ENCODE data around the gene CEACAM19.
A peak's percentile ranks its signal among the peaks of the same experiment; 100 is the strongest.

CEACAM19 gene, protein sequence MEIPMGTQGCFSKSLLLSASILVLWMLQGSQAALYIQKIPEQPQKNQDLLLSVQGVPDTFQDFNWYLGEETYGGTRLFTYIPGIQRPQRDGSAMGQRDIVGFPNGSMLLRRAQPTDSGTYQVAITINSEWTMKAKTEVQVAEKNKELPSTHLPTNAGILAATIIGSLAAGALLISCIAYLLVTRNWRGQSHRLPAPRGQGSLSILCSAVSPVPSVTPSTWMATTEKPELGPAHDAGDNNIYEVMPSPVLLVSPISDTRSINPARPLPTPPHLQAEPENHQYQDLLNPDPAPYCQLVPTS

DNA sequence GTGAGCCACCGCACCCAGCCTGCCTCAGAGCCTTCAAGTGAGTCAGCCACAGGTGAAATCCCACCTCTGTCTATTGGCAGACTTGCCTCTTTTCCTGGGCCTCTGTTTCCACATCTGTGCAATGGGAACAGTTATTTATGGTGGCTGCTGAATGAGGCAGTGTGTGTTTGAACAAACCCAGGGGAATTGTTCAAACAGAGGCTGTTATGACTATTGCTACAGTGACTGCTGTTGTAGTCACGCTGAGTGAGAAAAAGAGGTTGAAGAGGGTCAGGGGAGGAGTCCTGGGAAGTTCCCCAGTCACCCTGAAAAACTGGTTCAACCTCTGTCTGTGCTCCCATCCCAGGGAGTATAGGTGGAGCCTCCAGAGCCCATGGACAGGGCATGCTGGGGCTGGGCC lies at the start of gene CEACAM19:
TSS of gene CEACAM19 (plus strand) at position 83 of the 400 bp plus-strand sequence. CDS start 450 bp downstream, outside the sequence.
- ATAC-seq: no peak

DNA sequence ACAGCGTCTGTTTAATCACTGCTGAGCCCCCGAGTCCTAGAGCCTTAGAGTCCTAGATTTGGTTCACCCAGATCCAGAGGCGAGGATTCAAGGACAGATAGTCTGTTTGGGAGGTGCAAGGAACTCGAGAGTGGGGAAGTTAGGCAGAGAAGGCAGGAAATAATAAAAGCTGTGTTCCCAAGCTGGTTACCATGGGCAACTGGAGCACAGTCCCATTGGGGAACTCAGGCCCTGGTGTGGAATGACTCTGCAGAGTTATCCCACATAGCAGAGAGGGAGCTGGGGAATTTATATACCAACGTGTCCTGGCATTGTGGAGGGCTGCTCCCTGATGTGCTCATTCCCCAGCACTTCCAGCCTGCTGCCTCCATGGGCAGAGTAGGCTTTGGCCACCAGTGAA lies 48.2 kb upstream of the CEACAM19 start:
- ATAC-seq: peak; percentile 40
- TF ChIP-seq ESRRG (CRISPR knock-in tag; IDR thresholded peaks at IDR 0.05): no peak
- no peak for TF ChIP-seq CSDC2 (CRISPR knock-in tag; IDR thresholded peaks at IDR 0.05)
- no peak for TF ChIP-seq ARNTL (CRISPR knock-in tag; IDR thresholded peaks at IDR 0.05; ENCODE audit: borderline replicate concordance, low read depth)
- TF ChIP-seq, protein P1, sequence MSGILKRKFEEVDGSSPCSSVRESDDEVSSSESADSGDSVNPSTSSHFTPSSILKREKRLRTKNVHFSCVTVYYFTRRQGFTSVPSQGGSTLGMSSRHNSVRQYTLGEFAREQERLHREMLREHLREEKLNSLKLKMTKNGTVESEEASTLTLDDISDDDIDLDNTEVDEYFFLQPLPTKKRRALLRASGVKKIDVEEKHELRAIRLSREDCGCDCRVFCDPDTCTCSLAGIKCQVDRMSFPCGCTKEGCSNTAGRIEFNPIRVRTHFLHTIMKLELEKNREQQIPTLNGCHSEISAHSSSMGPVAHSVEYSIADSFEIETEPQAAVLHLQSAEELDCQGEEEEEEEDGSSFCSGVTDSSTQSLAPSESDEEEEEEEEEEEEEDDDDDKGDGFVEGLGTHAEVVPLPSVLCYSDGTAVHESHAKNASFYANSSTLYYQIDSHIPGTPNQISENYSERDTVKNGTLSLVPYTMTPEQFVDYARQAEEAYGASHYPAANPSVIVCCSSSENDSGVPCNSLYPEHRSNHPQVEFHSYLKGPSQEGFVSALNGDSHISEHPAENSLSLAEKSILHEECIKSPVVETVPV (CRISPR knock-in tag; IDR thresholded peaks at IDR 0.05): no peak
- TF ChIP-seq PATZ1 (CRISPR knock-in tag; IDR thresholded peaks at IDR 0.05; ENCODE audit: borderline replicate concordance): no peak

More for the DNA sequence above, at the start of gene CEACAM19:
- TF ChIP-seq CSDC2 (CRISPR knock-in tag; IDR thresholded peaks at IDR 0.05): no peak
- TF ChIP-seq, protein P1 (CRISPR knock-in tag; IDR thresholded peaks at IDR 0.05): no peak
- TF ChIP-seq POU6F1 (CRISPR knock-in tag; IDR thresholded peaks at IDR 0.05; ENCODE audit: borderline replicate concordance, low read depth): no peak
- TF ChIP-seq TOX (CRISPR knock-in tag; IDR thresholded peaks at IDR 0.05; ENCODE audit: borderline replicate concordance): no peak
- no peak for TF ChIP-seq PPARA (CRISPR knock-in tag; IDR thresholded peaks at IDR 0.05; ENCODE audit: borderline replicate concordance)
- TF ChIP-seq ESRRG (CRISPR knock-in tag; IDR thresholded peaks at IDR 0.05): no peak
- TF ChIP-seq ZNF8 (CRISPR knock-in tag; IDR thresholded peaks at IDR 0.05): no peak
- no peak for TF ChIP-seq RARB (CRISPR knock-in tag; IDR thresholded peaks at IDR 0.05)
- no peak for TF ChIP-seq TSHZ2 (CRISPR knock-in tag; IDR thresholded peaks at IDR 0.05)
- TF ChIP-seq ZC3H10 (CRISPR knock-in tag; IDR thresholded peaks at IDR 0.05): no peak
- TF ChIP-seq ZNF70 (CRISPR knock-in tag; IDR thresholded peaks at IDR 0.05): no peak
- TF ChIP-seq ZNF565 (CRISPR knock-in tag; conservative IDR thresholded peaks at IDR 0.05; ENCODE audit: low read depth): no peak
- no peak for TF ChIP-seq ZFP30 (CRISPR knock-in tag; IDR thresholded peaks at IDR 0.05)
- TF ChIP-seq OSR1 (CRISPR knock-in tag; IDR thresholded peaks at IDR 0.05): no peak
- TF ChIP-seq, protein P2, sequence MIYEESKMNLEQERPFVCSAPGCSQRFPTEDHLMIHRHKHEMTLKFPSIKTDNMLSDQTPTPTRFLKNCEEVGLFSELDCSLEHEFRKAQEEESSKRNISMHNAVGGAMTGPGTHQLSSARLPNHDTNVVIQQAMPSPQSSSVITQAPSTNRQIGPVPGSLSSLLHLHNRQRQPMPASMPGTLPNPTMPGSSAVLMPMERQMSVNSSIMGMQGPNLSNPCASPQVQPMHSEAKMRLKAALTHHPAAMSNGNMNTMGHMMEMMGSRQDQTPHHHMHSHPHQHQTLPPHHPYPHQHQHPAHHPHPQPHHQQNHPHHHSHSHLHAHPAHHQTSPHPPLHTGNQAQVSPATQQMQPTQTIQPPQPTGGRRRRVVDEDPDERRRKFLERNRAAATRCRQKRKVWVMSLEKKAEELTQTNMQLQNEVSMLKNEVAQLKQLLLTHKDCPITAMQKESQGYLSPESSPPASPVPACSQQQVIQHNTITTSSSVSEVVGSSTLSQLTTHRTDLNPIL (CRISPR knock-in tag; IDR thresholded peaks at IDR 0.05; ENCODE audit: low read depth): no peak

DNA sequence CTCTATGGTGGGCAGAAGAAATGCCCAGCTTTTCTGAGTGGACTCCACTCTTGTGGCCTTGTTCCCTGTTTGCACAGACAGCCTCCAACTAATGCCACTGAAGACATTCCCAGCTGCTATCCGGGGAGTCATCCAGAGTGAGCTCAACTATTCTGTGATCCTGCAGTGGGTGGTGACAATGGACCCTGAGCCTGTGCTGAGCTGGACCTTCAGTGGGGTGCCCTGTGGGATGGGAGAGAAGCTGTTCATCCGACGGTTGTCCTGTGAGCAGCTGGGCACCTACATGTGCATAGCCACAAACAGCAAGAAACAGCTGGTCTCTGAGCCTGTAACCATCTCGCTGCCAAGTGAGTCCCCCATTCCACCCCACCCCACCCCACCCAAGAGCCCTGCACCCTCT lies 47.7 kb upstream of the CEACAM19 start:
- TF ChIP-seq RARB (CRISPR knock-in tag; IDR thresholded peaks at IDR 0.05) (no peak), BACH2 (CRISPR knock-in tag; IDR thresholded peaks at IDR 0.05; ENCODE audit: borderline replicate concordance) (no peak), ZNF8 (CRISPR knock-in tag; IDR thresholded peaks at IDR 0.05) (no peak)
- ATAC-seq: no peak
